HG02884 (cell line): ENCODE data around the gene CYP27A1.
"Not testable (repeated sequence)": the region's sequence is repeated elsewhere in the genome, so short reads cannot be mapped to it uniquely, and the experiment has no call there.

ENCODE experiments used
- ATAC-seq: cut with Tn5 transposase; IDR thresholded peaks from one replicate; pipeline ENCODE4 v1.9.1; 2021; ENCODE audit warnings: mild to moderate bottlenecking, moderate library complexity; ENCODE audit not compliant: unreplicated experiment

The CYP27A1 gene

DNA sequence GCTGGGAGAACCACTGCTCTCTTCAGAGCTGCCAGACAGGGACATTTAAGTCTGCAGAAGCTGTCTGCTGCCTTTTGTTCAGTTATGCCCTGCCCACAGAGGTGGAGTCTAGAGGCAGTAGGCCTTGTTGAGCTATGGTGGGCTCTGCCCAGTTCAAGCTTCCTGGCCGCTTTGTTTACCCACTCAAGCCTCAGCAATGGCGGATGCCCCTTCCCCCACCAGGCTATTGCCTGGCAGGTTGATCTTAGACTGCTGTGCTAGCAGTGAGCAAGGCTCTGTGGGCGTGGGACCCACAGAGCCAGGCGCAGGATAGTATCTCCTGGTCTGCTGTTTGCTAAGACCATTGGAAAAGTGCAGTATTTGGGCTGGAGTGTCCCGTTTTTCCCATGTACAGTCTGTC lies 9.2 kb upstream of the CYP27A1 start:
- ATAC-seq = not testable (repeated sequence)

DNA sequence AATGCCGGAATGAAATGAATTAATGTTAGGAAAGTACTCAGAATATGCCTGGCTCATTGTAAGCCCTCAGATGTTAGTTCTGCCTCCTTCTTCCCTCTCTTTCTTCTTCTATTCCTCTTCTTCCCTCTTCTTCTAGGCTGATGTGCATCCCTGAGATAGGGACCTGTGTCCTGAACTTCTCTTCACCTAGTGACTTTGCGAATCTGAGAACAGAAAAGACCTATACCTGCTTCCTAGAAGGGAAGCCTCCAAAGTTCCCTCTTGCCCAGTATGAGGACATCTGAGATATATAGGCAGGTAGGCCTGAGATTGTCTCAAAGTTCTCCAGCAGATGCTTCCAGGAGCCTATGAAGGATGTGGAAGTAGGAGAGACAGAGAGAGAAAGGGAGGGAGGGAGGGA lies 8.1 kb upstream of the CYP27A1 start:
- no peak for ATAC-seq

DNA sequence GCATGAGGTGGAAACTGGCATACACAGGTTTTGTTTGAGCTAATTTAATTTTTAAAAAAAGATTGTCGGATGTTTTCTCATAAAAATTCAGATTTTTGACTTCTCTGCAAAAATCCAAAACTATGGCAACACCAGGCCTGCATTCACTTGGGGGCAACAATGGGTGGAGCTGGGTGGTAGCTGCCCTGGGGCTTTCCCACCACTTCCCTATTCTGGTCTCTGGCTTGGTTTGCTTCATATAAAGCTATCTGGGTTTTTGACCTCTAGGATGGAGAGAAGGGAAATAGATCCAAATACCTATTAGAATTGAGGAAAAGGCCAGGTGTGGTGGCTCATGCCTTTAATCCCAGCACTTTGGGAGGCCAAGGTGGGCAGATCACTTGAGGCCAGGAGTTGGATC lies 5.5 kb upstream of the CYP27A1 start:
- ATAC-seq = no peak

DNA sequence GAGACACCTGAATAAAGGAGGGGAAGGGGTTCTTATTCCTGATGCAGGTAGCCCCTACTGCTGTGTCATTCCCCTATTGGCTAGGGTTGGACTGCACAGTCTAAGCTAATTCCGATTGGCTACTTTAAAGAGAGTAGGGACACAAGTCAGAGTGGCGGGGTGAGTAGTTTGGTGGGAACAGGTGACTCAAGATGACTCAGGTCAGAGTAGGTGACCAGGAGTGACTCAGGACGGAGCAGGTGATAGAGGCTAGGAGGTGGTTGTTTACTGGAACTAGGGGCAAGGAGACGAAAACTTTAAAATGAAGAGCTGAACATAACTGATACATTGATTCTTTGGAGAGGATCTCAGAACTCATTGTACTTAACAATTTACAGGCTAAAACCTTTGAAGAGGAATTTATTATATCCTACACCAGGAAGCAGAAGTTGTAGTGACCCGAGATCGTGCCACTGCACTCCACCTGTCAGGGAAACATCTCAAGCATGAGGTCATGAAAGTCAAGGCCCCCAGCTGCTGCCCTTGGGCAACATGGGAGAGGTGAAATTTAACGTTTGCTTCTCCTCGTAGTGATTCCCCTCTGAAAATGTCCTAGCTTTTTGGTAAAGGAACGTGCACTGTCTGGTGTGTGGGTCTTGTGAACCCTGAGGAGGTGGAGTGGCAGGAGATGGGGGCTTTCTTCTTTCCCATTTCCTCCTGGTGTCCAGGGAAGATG lies 4.5 kb upstream of the CYP27A1 start:
- no peak for ATAC-seq

DNA sequence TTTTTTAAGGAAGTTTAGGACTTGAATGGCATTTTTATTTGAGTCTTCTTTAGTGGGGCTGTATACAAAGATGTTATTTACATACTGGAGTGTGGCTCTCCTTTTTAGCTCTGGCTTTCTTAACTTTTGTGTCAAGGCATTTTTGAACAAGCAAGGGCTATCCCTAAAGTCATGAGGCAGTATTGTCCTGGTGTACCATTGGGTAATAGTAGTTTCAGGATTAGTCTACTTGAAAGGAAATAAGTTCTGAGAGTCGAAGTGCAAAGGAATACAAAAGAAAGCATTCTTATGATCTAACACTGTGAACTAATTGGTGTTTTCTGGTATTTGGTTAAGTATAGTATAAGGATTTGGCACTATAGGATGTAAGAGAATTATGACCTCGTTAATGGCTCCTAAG lies 1.9 kb upstream of the CYP27A1 start:
- no peak for ATAC-seq

DNA sequence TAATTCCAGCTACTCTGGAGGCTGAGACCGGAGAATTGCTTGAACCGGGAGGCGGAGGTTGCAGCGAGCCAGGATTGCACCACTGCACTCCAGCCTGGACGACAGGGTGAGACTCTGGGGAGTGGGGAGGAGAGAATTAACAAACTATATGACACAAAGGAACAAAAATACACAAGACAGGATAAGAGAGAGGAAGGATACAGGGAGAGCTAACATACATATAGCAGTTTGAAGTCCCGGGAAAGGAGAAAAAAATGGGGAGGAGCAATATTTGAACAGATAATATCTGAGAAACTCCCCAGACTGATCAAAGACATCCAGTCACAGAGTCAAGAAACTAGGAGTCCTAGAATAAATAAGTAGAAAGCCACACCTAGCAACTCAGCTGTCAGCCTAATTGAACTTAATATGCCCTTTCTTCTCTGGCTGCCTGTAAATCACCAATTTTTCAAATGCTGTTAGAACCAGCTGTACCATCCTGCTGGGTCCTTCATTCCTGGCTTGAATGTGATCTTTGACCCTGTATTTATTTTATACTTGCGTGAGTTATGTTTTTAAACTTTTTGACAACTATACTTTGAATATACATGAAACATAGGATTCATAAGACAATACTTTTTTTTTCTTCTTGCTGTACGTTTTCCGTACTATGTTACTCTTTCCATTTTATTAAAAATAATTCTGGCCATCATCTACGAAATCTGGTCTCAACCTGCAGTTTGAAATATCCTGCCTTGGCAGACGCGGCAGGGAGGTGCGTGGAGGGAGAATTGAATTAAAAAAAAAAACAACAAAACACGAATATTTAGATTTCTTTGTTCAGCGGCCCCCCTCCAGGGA lies 876 bp upstream of the CYP27A1 start:
- no peak for ATAC-seq

DNA sequence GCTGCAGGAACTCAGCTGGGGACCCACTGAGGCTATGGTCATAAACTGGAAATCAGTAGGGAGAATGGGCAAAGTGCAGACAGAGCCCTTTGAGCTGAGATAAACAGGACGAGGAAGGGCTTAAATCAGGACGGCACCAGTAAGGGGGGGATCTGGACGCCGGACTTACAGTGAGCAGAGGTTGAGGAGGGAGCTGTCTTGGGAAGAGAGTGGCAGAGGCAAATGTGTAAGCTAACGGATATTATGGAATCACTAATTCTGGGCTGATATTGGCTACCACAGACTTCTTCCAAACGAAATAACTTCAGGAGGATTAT lies 539 bp downstream of the CYP27A1 start:
- no peak for ATAC-seq

DNA sequence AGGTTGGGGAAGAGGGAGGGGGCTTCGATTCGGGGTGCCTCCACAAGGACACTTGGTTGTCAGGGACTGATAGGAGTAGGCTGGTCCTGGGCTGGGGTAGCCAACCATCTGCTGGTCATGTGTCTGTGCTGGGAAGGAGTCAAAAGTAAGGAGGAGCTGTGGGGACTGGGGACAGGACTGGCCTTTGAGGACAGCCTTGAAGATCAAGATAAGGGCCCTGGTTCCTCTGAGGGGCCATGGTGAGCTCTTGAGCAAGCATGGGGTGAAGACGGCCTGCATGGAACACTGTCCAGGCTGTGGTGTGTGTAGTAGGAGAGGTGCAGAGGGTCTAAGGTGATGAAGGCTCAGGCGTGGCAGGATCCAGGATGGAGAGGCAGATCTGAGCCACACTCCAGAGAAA lies 1.7 kb downstream of the CYP27A1 start:
- ATAC-seq = no peak

DNA sequence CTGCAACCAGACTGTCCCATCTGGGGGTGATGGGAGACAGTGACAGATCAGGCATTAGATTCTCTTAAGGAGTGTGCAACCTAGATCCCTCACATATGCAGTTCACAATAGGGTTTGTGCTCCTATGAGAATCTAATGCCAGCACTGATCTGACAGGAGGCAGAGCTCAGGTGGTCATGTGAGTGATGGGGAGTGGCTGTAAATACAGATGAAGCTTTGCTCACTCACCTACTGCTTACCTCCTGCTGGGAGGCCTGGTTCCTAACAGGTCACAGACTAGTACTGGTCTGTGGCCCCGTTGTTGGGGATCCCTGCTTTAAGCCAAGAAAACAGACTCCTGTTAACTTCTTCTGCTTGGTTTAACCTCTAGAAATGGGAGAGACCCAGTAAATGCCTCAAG lies 3.2 kb downstream of the CYP27A1 start:
- ATAC-seq = no peak

DNA sequence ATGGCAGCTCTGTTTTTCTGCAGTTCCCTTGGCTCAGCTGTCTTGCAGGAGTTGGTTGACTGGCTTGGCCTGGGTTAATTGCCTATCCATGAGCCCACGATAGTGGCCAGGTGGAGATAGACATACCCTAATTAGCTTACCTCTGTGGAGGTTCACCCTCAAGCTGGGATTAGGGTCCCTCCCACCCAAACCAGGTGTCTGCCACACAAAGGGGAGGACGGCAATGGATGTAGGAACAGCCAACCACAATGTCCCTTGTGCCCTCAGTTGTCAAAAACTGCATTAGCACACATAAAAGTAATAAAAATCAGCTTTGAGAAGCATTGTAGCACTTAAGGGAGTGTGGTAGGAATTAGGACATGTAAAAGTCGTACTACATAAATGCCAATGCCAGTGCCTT lies 4.2 kb downstream of the CYP27A1 start:
- ATAC-seq = no peak

DNA sequence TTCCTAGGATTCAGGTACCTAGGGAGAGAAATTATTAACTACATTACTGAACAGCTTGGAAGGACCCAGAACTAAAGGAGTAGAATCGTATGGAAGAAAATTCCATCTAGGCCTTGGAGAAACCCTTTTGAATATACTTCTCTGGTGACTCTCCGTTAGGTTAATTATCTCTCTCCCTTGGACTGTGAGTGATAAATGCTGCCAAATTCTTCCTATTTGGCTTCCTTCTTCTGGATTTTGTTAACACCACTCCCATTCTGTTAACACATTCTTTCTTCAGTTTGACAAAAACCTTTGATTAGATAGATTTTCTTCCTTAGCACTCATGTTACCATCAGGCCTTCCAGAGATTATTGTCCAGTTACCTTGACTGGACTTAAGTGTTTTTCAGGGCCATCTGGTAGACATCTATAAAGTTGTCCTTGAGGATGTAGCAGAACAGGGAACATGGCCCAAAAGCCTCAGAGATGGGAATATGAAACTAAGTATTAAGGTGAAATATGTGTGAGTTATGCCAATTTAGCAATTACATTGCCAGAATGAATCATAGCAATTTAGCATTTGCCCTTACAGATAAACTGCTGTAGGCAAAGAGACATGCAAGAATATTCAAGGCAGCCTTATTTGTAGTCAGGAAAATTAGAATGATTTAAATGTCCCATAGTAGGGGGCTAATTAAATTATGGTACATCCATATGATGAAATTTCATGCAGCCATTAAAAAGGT lies 6.7 kb downstream of the CYP27A1 start:
- no peak for ATAC-seq

DNA sequence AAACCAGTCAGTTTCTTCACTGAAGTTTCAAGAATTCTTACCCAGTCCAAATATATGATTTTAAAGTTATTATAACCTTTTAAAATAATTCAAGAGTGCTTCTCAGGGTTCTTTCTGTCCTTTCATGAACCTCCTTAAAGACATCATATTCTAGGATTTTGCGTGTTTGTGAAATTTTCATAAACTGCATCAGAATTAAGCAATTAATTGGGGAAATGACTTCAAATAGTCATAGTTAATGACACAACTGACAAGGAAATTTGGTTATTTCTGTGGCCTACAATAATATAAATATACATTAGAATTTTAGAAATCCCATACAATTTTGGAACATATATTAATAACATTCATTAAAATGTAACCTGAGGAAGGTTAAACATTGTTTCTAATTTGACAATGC lies 10.5 kb downstream of the CYP27A1 start:
- no peak for ATAC-seq

DNA sequence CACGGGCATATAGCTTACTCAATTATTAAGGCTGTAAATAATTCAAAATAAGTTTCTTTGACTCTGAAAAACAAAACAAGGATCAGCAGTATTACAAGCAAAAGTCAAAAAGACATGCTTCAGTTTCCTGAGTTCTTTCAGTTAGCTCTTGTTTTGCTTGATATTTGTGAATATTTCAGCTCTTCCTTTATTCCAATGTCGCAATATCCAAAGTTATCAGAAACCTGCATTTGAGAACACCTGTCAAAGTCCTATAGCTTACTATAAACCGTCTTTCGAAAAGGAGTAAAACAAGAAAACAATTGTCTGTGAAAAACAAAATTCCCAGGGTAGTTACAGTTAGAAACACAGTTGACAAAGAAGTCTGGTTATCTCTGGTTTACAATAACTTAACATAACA lies 14.7 kb downstream of the CYP27A1 start:
- ATAC-seq = no peak

DNA sequence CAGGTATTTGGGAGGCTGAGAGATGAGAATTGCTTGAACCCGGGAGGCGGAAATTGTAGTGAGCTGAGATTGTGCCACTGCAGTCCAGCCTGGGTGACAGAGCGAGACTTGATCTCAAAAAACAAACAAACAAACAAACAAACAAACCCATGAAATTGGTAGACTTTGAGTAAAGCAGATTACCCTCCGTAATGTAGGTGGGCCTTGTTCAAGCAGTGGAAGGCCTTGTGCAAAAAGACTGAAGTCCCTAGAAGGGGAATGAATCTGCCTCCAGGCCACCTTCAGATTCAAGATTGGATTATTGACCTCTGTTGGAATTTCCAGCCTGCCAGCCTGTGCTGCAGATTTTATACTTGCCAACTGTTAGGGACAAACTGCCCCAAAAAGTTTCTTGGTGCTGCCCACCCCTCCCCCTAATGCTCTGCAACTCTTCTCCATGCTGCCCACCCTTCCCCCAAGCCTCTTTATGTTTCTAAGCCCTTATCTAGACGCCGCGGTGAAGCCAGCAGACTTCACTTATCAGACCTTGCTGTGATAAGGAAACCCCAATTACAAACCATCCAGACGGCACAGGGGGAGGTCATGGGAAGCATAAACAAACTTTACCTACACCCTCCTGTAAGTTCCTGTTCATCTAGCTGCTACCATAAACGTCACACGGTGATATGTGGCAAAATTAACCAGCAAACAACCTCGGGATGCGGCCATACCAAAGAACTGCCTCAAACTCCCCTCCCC lies 17.0 kb downstream of the CYP27A1 start:
- ATAC-seq = no peak

DNA sequence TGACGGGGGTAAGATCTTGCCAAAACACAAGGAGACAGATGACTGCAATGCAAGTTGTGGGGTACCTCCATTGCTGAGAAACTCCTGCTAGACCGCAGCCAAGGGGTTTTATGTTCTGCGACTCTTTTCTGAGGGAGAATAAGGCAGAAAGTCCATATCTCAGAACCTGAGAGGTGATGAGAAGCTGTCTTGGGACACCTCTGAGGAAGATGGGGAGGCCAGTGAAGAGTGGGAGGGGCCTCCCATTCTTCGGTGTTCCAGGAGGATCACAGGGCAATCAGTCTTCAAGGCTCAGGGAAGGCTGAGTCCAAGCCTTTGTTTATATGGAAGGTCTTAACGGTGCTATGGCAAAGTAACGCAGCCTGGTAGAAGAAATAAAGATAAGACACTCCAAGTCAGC lies 18.0 kb downstream of the CYP27A1 start:
- no peak for ATAC-seq

DNA sequence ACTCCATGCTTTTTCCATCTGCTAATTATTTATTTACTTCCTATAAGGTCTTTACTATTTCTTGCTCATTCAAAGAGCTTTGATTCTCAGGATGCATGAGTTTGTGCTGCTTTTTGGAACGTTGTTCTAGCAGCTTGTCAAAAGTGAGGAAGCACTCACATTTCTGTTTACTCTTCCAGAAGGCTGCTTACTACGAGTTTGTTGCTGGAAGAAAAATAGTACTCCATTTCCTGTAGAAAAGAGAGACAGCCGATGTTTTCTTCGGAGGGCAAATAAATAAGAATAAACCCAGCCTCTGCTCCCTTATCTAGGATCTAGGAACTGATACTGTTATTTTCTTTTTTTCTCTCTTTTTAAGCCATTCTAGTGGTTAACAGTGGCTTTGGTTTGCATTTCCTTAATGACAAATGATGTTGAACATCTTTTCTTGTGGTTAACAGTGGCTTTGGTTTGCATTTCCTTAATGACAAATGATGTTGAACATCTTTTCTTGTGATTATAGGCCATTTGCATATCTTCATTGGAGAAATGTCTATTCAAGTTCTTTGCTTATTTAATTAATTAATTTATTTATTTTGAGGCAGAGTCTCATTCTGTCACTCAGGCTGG lies 20.5 kb downstream of the CYP27A1 start:
- ATAC-seq = no peak

DNA sequence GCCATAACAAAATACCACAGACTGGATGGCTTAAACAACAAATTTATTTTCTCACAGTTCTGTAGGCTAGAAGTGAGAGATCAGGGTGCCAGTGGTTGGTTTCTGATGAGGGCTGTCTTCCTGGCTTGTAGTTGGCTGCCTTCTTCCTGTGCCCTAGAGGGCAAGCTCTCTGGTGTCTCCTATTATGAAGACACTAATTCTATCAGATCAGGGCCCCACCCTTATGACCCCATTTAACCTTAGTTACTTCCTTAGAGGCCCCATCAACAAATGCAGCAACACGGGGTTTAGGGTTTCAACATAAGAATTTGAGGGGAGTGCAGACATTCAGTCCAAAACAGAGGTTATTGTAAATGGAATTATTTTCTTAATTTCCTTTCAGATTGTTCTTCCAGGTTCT lies 22.9 kb downstream of the CYP27A1 start:
- no peak for ATAC-seq

DNA sequence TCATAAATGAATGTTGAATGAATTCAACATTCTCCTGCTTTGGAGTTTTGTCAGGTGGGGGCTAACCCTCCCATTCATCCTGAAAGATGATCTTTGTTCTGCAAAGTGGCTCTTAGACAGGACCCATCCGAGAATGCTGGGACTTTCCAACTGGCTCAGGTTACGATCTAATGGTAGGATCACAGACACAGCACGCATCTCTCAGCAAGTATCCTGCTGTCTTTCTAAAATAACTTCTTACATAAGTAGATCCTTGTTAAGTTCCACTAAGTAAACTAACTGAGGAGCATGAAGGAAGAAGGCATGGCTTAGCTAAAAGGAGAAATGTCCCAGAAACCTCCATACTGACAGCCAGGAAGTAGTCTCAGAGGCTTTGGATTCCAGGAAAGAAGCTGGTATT lies 23.7 kb downstream of the CYP27A1 start:
- no peak for ATAC-seq

DNA sequence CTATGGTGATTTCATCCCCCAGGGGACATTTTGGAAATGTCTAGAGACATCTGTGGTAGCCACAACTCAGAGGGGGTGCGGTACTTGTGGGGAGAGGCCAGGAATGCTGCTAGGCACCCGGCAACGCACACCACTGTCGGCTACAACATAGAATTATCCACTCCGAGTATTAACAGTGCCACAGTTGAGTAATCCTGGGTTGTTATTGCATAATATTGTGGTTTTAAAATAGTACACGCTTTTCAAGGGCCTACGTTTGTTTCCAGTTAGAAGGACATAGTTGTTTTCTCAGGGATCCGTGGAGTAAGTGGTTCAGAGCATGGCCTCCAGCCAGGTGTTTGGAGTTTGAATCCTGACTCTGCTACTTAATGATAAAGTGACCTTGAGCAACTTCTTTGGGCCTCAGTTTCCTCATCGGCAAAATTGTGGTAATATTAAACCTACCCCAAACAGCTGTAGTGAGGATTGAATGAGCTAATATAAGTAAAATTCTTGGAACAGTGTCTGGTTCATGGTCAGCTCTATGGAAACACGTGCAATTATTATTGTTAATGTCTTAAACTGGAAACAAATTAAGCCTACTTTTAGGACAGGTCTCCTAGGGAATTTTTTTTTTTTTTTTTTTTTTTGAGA lies 24.5 kb downstream of the CYP27A1 start:
- peak; percentile 66 for ATAC-seq

DNA sequence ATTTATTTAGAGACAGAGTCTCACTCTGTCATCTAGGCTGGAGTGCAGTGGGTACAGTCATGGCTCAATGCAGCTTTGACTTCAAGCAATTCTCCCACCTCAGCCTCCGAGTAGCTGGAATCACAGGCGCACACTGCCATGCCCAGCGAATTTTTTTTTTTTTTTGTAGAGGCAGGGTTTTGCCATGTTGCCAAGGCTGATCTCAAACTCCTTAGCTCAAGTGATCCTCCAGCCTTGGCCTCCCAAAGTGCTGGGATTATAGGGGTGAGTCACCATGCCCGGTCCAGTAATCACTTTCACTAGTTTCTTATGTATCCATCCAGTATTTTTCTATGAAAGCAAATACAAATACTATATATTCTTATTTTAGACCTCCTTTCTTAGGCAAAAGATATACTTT lies 25.7 kb downstream of the CYP27A1 start:
- no peak for ATAC-seq
